WTC11 (cell line): Measurements from ENCODE around the gene TMEM150B. TPM values are rescaled to one million over a fixed set of nuclear protein-coding genes. Genes with fewer than 3 reads are reported as not detected.
A peak's percentile ranks its signal among the peaks of the same experiment; 100 is the strongest.

Experiments used
- ATAC-seq: fragments of 200-7000 bp; cut with Tn5 transposase; 2 replicates; pipeline ENCODE4 v1.10.0; 2021; ENCODE audit warnings: mild to moderate bottlenecking, moderate library complexity
- CTCF ChIA-PET: fragments of 300-600 bp; sonication (Branson Sonifier 250); formaldehyde crosslinking; loops from one replicate; lab custom pipeline; 2021; ENCODE audit warnings: antibody characterized with exemption; lab: Charles Lee
- POLR2A ChIA-PET: fragments of 350-600 bp; sonication (Branson Sonifier 250); formaldehyde crosslinking; loops from one replicate; lab custom pipeline; 2021; ENCODE audit warnings: antibody characterized with exemption; lab: Charles Lee
- DNase-seq: peaks from one replicate; pipeline ENCODE4 v3.0.0; 2021; ENCODE audit warnings: low spot score
- H3K27ac Mint-ChIP-seq: 2 replicates; pipeline ENCODE4 v1.8.0; 2021; ENCODE audit warnings: mixed read lengths
- H3K27me3 Mint-ChIP-seq: 2 replicates; pipeline ENCODE4 v1.8.0; 2021; ENCODE audit warnings: low read depth, mild to moderate bottlenecking, moderate library complexity, mixed read lengths
- H3K36me3 Mint-ChIP-seq: 2 replicates; pipeline ENCODE4 v1.8.0; 2021; ENCODE audit warnings: mixed read lengths
- H3K4me1 Mint-ChIP-seq: 2 replicates; pipeline ENCODE4 v1.8.0; 2022; ENCODE audit warnings: mixed read lengths
- H3K4me3 Mint-ChIP-seq: 2 replicates; pipeline ENCODE4 v1.8.0; 2021; ENCODE audit warnings: mild to moderate bottlenecking, moderate library complexity, mixed read lengths
- H3K9me3 Mint-ChIP-seq: 2 replicates; pipeline ENCODE4 v1.8.0; 2021; ENCODE audit warnings: mixed read lengths
- ATF1 ChIP-seq: sonication (generic); formaldehyde crosslinking; IDR thresholded peaks from 2 replicates; pipeline ENCODE4 v1.8.1; 2023; ENCODE audit warnings: mild to moderate bottlenecking, moderate library complexity, missing genetic modification reagents
- CBFB ChIP-seq: sonication (generic); formaldehyde crosslinking; IDR thresholded peaks from 2 replicates; pipeline ENCODE4 v1.8.1; 2022; ENCODE audit warnings: mild to moderate bottlenecking, low read depth, missing genetic modification reagents
- CREB1 ChIP-seq: sonication (generic); formaldehyde crosslinking; IDR thresholded peaks from 2 replicates; pipeline ENCODE4 v1.8.0; 2023; ENCODE audit warnings: mild to moderate bottlenecking, missing genetic modification reagents
- CREM ChIP-seq: sonication (generic); formaldehyde crosslinking; IDR thresholded peaks from 2 replicates; pipeline ENCODE4 v1.8.1; 2022; ENCODE audit warnings: mild to moderate bottlenecking, missing genetic modification reagents, moderate library complexity
- ELF4 ChIP-seq: sonication (generic); formaldehyde crosslinking; IDR thresholded peaks from 2 replicates; pipeline ENCODE4 v1.8.1; 2022; ENCODE audit warnings: low read depth, mild to moderate bottlenecking, moderate library complexity, missing genetic modification reagents
- FOXP1 ChIP-seq: sonication (generic); formaldehyde crosslinking; IDR thresholded peaks from 2 replicates; pipeline ENCODE4 v1.8.0; 2022; ENCODE audit warnings: missing genetic modification reagents, mild to moderate bottlenecking, moderate library complexity, borderline replicate concordance
- KAT7 ChIP-seq: sonication (generic); formaldehyde crosslinking; IDR thresholded peaks from 2 replicates; pipeline ENCODE4 v1.8.1; 2023; ENCODE audit warnings: missing genetic modification reagents, mild to moderate bottlenecking, borderline replicate concordance
- MXD4 ChIP-seq: fragments of 250-450 bp; sonication (Bioruptor Pico); IDR thresholded peaks from 2 replicates; pipeline ENCODE4 v1.8.0; 2021; ENCODE audit warnings: mild to moderate bottlenecking, moderate library complexity, borderline replicate concordance
- NFE2L1 ChIP-seq: sonication (generic); formaldehyde crosslinking; IDR thresholded peaks from 2 replicates; pipeline ENCODE4 v1.8.1; 2023; ENCODE audit warnings: missing genetic modification reagents
- SOX15 ChIP-seq: fragments of 250-450 bp; sonication (Bioruptor Pico); IDR thresholded peaks from 2 replicates; pipeline ENCODE4 v1.9.0; 2021; ENCODE audit warnings: mild to moderate bottlenecking
- ZNF138 ChIP-seq: sonication (generic); formaldehyde crosslinking; conservative IDR thresholded peaks from 2 replicates; pipeline ENCODE4 v1.8.1; 2022; ENCODE audit warnings: mild to moderate bottlenecking, moderate library complexity, missing genetic modification reagents
- ZNF219 ChIP-seq: sonication (generic); formaldehyde crosslinking; IDR thresholded peaks from 2 replicates; pipeline ENCODE4 v1.8.0; 2023; ENCODE audit warnings: missing genetic modification reagents, mild to moderate bottlenecking, borderline replicate concordance
- total RNA-seq: library from RNA; stranded (reverse); gene quantifications from 3 replicates; pipeline ENCODE4 v1.2.3, GENCODE V29; 2021
- TF ChIP-seq, protein P1 (sequence below): fragments of 250-450 bp; sonication (Bioruptor Pico); IDR thresholded peaks from 2 replicates; pipeline ENCODE4 v1.9.0; 2021; ENCODE audit warnings: mild to moderate bottlenecking, borderline replicate concordance
- TF ChIP-seq, protein P2 (sequence below): sonication (generic); formaldehyde crosslinking; IDR thresholded peaks from 2 replicates; pipeline ENCODE4 v1.8.1; 2023; ENCODE audit warnings: mild to moderate bottlenecking, missing genetic modification reagents
- TF ChIP-seq, protein P3 (sequence below): fragments of 250-450 bp; sonication (Bioruptor Pico); conservative IDR thresholded peaks from 2 replicates; pipeline ENCODE4 v1.9.0; 2021; ENCODE audit warnings: mild to moderate bottlenecking
- TF ChIP-seq, protein P4 (sequence below): sonication (generic); formaldehyde crosslinking; IDR thresholded peaks from 2 replicates; pipeline ENCODE4 v1.8.1; 2022; ENCODE audit warnings: missing genetic modification reagents, borderline replicate concordance
- TF ChIP-seq, protein P5 (sequence below): sonication (generic); formaldehyde crosslinking; IDR thresholded peaks from 2 replicates; pipeline ENCODE4 v1.8.0; 2023; ENCODE audit warnings: missing genetic modification reagents
- TF ChIP-seq, protein P6 (sequence below): fragments of 250-450 bp; sonication (Bioruptor Pico); IDR thresholded peaks from 2 replicates; pipeline ENCODE4 v1.9.0; 2021; ENCODE audit warnings: moderate library complexity, mild to moderate bottlenecking, inconsistent platforms, borderline replicate concordance

Gene TMEM150B
- total RNA-seq, 1 experiment from 2014 or later: 0.44 TPM

DNA sequence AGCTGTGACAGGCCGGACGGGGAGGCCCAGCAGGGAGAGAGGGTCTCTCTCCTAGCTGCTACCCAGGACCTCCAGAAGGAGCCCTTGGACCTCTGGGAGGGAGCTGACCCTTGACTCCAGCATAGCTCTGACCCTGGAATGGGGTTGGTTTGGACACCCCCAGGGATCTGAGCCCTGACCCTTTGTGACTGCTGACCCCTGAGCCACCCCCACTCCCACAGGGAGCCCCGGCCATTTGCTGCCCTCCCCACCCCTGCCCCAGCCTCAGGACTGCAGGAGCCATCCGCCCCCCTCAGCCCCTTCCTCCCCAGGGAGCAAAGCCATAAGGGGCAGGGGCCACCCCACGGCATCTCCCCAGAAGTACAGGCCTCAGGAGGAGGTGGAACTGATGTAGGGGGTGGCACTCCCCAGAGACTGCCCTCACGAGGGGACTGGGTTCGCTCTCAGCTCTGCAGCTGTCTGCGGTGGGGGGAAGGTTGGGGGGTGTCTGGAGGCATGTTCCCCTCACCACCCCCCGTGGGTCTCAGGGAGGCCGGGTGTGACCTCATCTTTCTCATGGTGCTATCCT, 22.4 kb upstream of the TMEM150B start:
- POLR2A ChIA-PET: interaction anchor here (0.5 to 3.7 kb wide), 4 partner anchors 9 to 45 kb away, joined by 3 to 28 read pairs (median 11); partner anchors contain the start of gene KMT5C
- peak overlapping the region; percentile 96 for H3K27ac Mint-ChIP-seq
- no peak for DNase-seq
- no peak for TF ChIP-seq ZNF138 (CRISPR knock-in tag)
- TF ChIP-seq, protein P1, sequence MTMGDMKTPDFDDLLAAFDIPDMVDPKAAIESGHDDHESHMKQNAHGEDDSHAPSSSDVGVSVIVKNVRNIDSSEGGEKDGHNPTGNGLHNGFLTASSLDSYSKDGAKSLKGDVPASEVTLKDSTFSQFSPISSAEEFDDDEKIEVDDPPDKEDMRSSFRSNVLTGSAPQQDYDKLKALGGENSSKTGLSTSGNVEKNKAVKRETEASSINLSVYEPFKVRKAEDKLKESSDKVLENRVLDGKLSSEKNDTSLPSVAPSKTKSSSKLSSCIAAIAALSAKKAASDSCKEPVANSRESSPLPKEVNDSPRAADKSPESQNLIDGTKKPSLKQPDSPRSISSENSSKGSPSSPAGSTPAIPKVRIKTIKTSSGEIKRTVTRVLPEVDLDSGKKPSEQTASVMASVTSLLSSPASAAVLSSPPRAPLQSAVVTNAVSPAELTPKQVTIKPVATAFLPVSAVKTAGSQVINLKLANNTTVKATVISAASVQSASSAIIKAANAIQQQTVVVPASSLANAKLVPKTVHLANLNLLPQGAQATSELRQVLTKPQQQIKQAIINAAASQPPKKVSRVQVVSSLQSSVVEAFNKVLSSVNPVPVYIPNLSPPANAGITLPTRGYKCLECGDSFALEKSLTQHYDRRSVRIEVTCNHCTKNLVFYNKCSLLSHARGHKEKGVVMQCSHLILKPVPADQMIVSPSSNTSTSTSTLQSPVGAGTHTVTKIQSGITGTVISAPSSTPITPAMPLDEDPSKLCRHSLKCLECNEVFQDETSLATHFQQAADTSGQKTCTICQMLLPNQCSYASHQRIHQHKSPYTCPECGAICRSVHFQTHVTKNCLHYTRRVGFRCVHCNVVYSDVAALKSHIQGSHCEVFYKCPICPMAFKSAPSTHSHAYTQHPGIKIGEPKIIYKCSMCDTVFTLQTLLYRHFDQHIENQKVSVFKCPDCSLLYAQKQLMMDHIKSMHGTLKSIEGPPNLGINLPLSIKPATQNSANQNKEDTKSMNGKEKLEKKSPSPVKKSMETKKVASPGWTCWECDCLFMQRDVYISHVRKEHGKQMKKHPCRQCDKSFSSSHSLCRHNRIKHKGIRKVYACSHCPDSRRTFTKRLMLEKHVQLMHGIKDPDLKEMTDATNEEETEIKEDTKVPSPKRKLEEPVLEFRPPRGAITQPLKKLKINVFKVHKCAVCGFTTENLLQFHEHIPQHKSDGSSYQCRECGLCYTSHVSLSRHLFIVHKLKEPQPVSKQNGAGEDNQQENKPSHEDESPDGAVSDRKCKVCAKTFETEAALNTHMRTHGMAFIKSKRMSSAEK: no peak
- no peak for TF ChIP-seq KAT7
- TF ChIP-seq CREM (CRISPR knock-in tag): no peak
- TF ChIP-seq, protein P2, sequence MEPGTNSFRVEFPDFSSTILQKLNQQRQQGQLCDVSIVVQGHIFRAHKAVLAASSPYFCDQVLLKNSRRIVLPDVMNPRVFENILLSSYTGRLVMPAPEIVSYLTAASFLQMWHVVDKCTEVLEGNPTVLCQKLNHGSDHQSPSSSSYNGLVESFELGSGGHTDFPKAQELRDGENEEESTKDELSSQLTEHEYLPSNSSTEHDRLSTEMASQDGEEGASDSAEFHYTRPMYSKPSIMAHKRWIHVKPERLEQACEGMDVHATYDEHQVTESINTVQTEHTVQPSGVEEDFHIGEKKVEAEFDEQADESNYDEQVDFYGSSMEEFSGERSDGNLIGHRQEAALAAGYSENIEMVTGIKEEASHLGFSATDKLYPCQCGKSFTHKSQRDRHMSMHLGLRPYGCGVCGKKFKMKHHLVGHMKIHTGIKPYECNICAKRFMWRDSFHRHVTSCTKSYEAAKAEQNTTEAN: no peak
- TF ChIP-seq, protein P3, sequence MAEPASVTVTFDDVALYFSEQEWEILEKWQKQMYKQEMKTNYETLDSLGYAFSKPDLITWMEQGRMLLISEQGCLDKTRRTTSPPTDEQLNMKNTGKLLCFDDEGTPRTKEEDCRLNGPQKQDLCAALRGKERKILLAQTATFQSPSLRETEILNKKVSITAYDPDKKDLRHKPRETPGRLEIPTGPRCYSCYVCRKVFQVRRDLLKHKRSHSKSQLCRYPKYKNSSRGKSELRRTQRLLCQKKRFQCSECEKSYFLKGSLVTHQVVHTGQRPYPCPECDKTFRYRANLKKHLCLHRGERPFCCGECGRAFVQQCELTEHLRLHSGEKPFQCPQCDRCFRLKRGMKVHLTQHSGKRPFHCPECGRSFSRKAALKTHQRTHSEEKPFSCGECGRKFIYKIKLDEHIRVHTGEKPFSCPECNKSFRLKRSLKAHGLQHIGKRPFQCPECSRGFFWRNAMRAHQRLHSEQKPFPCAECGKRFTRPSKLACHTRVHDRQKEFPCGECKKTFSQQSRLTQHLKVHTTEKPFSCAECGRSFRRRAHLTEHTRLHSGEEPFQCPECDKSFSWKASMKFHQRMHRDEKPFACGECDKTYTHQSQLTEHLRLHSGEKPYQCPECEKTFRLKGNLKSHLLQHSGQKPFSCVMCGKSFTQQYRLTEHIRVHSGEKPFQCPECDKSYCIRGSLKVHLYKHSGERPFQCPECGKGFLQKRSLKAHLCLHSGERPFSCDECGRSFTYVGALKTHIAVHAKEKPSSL (CRISPR knock-in tag): no peak
- no peak for TF ChIP-seq SOX15
- TF ChIP-seq ELF4: no peak
- TF ChIP-seq, protein P4, sequence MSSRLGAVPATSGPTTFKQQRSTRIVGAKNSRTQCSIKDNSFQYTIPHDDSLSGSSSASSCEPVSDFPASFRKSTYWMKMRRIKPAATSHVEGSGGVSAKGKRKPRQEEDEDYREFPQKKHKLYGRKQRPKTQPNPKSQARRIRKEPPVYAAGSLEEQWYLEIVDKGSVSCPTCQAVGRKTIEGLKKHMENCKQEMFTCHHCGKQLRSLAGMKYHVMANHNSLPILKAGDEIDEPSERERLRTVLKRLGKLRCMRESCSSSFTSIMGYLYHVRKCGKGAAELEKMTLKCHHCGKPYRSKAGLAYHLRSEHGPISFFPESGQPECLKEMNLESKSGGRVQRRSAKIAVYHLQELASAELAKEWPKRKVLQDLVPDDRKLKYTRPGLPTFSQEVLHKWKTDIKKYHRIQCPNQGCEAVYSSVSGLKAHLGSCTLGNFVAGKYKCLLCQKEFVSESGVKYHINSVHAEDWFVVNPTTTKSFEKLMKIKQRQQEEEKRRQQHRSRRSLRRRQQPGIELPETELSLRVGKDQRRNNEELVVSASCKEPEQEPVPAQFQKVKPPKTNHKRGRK (CRISPR knock-in tag): no peak
- TF ChIP-seq CREB1: no peak
- TF ChIP-seq, protein P5, sequence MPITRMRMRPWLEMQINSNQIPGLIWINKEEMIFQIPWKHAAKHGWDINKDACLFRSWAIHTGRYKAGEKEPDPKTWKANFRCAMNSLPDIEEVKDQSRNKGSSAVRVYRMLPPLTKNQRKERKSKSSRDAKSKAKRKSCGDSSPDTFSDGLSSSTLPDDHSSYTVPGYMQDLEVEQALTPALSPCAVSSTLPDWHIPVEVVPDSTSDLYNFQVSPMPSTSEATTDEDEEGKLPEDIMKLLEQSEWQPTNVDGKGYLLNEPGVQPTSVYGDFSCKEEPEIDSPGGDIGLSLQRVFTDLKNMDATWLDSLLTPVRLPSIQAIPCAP: no peak
- TF ChIP-seq MXD4: no peak
- no peak for TF ChIP-seq FOXP1 (CRISPR knock-in tag)
- no peak for TF ChIP-seq ATF1 (CRISPR knock-in tag)
- TF ChIP-seq NFE2L1 (CRISPR knock-in tag): no peak
- no peak for TF ChIP-seq CBFB
- TF ChIP-seq, protein P6, sequence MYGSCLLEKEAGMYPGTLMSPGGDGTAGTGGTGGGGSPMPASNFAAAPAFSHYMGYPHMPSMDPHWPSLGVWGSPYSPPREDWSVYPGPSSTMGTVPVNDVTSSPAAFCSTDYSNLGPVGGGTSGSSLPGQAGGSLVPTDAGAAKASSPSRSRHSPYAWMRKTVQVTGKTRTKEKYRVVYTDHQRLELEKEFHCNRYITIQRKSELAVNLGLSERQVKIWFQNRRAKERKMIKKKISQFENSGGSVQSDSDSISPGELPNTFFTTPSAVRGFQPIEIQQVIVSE (CRISPR knock-in tag): no peak
- no peak for TF ChIP-seq ZNF219
- ATAC-seq: no peak
- no peaks in the 10 kb centered on the region for H3K9me3 Mint-ChIP-seq
- peaks cover 22% of the 10 kb centered on the region for H3K36me3 Mint-ChIP-seq
- CTCF ChIA-PET: interaction anchor here (1.0 to 3.4 kb wide), 5 partner anchors 9 to 187 kb away, joined by 3 to 30 read pairs (median 4); partner anchors contain the start of genes IL11 and KMT5C
- H3K4me3 Mint-ChIP-seq: peak overlapping the region; percentile 52
- peaks cover 22% of the 10 kb centered on the region for H3K27me3 Mint-ChIP-seq
- peaks cover 49% of the 10 kb centered on the region for H3K4me1 Mint-ChIP-seq
